Femur (tissue), 1 donor: ENCODE data around the gene TANGO2.

Experiments
- DNase-seq: peaks from one replicate; pipeline ENCODE4 v3.0.0-alpha.2; 2017

The TANGO2 gene

GRCh38 chr22:20089226-20089976 lies 68.5 kb downstream of the TANGO2 start:
- DNase-seq: no peak

- no peak for DNase-seq
Observed at GRCh38 chr22:20089977-20090729, 69.2 kb downstream of the TANGO2 start.

- DNase-seq: no peak
Observed at GRCh38 chr22:20090730-20091240, 69.9 kb downstream of the TANGO2 start.

GRCh38 chr22:20091690-20092476 lies 71.0 kb downstream of the TANGO2 start:
- DNase-seq: no peak

GRCh38 chr22:20092477-20092854 lies 71.6 kb downstream of the TANGO2 start:
- no peak for DNase-seq

- no peak for DNase-seq
Observed at GRCh38 chr22:20093418-20094196, 72.7 kb downstream of the TANGO2 start.

- DNase-seq: no peak
Observed at GRCh38 chr22:20094197-20094807, 73.4 kb downstream of the TANGO2 start.

GRCh38 chr22:20095521-20095920 lies 74.6 kb downstream of the TANGO2 start:
- DNase-seq: no peak

GRCh38 chr22:20096574-20097420 lies 75.9 kb downstream of the TANGO2 start:
- no peak for DNase-seq

GRCh38 chr22:20099099-20099711 lies 78.3 kb downstream of the TANGO2 start:
- DNase-seq: no peak

- no peak for DNase-seq
Observed at GRCh38 chr22:20101638-20102037, 80.7 kb downstream of the TANGO2 start.

- DNase-seq: no peak
Observed at GRCh38 chr22:20102203-20102780, 81.4 kb downstream of the TANGO2 start.

- no peak for DNase-seq
Observed at GRCh38 chr22:20105456-20106204, 84.7 kb downstream of the TANGO2 start.

GRCh38 chr22:20106205-20106848 lies 85.4 kb downstream of the TANGO2 start:
- DNase-seq: no peak

- no peak for DNase-seq
Observed at GRCh38 chr22:20106849-20107237, 85.9 kb downstream of the TANGO2 start.

GRCh38 chr22:20107471-20107901 lies 86.6 kb downstream of the TANGO2 start:
- DNase-seq: no peak

- no peak for DNase-seq
Observed at GRCh38 chr22:20107951-20108756, 87.2 kb downstream of the TANGO2 start.

- no peak for DNase-seq
Observed at GRCh38 chr22:20108757-20109230, 87.9 kb downstream of the TANGO2 start.
